ENCODE measurements around the gene ACP2.
"Not testable (repeated sequence)": the region's sequence is repeated elsewhere in the genome, so short reads cannot be mapped to it uniquely, and the experiment has no call there.

Gene ACP2

DNA sequence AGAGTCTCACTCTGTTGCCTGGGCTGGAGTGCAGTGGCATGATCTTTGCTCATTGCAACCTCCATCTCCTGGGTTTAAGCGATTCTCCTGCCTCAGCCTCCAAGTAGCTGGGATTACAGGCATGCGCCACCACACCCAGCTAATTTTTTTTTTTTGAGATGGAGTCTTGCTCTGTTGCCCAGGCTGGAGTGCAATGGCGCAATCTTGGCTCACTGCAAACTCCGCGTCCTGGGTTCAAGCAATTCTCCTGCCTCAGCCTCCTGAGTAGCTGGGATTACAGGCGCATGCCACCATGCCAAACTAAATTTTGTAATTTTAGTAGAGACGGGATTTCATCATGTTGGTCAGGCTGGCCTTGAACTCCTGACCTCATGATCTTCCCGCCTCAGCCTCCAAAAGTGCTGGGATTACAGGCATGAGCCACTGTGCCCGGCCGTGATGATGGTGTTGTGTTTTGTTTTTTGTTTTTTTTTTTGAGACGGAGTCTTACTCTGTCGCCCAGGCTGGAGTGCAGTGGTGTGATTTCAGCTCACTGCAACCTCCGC lies 40.5 kb downstream of the ACP2 start:
- DNase-seq = not testable (repeated sequence)

GRCh38 chr11:47207459-47207858 lies 41.2 kb downstream of the ACP2 start:
- DNase-seq = no peak

DNA sequence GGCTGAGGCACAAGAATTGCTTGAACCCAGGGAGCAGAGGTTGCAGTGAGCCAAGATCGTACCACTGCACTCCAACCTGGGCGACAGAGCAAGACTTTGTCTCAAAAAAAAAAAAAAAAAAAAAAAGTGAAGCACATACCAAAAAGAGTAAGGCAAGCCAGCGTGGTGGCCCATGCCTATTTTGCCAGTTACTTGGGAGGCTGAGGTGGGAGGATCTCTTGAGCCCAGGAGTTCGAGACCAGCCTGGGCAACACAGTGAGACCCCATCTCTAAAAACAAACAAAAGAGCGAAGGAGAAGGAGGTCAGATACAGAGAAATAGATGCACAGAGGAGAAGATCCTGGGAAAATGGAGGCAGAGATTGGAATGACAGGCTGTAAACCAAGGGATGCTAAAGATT lies 42.0 kb downstream of the ACP2 start:
- DNase-seq = not testable (repeated sequence)

DNA sequence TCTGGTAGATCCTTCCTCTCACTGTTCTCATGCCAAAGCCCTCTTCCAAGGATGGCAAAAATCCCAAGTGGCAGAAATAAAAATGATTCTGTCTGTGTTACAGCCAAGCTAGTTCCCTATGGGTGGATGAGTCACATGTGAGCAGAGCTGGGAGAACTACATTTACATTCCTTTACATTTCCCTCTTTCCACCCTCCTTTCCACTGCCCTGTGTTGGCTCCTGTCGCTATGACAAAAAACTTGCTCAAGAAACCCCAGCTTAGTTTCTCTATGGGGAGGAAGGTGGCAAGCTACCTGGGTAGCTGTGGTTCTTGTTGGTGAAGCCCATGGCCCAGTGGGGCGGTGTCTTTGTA lies 44.0 kb downstream of the ACP2 start:
- peak in 1 of 56 donors; percentile 14 for DNase-seq

DNA sequence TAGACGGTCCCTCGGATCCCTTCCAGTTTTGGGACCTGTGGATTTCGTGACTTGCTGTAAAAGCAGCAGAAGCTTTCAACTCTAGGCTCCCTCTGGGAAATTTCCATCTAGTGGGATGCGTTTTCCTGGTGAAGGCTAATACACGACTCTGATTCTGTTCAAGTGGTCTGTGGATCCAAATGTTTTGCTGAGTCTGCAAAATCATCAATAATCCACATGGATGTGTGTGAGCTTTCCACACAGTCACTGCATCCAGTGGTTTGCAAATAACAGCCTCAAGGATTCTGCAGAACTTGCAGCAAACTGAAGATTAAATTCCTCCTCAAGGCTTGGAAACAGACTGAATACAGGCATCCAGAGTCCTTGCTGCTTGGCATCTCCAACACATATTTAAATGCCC lies 46.0 kb downstream of the ACP2 start:
- no peak for DNase-seq

DNA sequence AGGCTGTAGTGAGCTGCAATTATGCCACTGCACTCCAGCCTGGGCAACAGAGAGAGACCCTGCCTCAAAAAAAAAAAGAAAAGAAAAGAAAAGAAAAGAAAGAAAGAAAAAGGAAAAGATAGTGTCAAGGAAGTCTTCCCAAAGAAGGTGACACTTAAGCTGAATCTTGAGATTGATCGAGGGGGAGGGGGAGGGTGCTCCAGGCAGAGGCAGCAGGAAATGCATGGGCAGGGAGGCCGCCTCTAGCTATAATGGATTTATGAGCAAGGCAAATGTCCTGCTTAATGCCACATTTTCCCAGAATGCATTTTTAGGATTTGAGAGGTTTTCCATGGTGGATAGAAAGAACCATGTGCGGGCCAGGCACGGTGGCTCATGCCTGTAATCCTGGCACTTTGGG lies 47.6 kb downstream of the ACP2 start:
- DNase-seq = no peak

- DNase-seq = not testable (repeated sequence)
Observed at GRCh38 chr11:47198161-47198560, 50.5 kb downstream of the ACP2 start.

DNA sequence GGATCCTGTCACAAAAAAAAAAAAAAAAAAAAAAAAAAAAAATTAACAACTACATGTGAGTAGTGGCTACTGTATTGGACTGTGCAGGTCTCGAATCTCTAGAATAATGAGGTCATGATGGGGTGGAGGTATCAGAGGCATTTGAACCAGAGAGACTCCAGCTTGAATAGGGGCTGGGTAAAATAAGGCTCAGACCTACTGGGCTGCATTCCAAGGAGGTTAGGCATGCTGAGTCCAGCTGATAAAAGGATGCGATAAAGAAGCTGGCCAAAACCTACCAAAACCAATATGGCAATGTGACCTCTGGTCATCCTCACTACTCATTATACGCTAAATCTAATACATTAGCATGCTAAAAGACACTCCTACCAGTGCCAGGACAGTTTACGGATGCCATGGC lies 56.5 kb downstream of the ACP2 start:
- no peak for DNase-seq

DNA sequence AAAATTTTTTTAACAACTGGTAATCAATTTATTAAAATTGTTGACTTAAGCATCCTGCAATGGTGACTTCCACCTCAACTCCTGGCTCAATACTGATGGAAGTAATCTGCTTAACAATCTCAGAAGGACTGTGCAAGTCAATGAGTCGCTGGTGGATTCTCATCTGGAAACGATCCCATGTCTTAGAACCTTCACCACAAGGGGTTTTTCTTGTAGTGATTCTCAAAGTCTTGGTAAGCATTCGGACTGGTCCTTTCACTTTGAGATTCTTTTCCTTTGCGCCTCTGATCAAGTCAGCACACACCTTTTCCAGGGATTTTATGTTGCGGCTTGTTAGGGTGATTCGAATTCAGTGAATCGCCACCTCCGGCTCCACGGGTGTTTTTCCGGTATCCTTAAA lies 57.5 kb downstream of the ACP2 start:
- not testable (repeated sequence) for DNase-seq
